G401.6 (cell line): Measurements from ENCODE around the gene ZNF135.

ENCODE experiments used
- FAIRE-seq: peaks from 2 replicates; lab custom pipeline; 2012; peaks lifted over from hg19 to GRCh38; lab: Jason Lieb, UNC

ZNF135 gene

GRCh38 chr19:58095328-58095727 lies 36.2 kb downstream of the ZNF135 start:
- FAIRE-seq = no peak

DNA sequence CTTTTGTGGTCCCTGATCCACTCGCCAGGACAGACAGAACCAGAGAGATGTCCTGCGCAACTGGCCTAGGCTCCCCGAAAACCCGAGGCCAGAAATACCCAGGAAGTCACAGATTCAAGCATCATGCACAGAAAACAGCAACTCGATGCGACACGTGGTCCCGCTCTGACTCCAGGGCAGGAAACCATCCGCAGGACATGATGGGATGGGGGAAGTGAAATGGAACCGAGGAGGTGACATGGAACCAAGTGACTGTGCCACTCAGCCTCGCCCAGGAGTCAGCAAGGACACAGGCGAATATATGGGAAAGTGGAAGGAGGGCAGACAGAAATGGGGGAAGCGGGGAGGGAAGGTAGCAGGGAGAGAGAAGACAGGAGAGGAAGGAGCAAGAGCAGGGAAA lies 37.8 kb downstream of the ZNF135 start:
- FAIRE-seq = no peak

DNA sequence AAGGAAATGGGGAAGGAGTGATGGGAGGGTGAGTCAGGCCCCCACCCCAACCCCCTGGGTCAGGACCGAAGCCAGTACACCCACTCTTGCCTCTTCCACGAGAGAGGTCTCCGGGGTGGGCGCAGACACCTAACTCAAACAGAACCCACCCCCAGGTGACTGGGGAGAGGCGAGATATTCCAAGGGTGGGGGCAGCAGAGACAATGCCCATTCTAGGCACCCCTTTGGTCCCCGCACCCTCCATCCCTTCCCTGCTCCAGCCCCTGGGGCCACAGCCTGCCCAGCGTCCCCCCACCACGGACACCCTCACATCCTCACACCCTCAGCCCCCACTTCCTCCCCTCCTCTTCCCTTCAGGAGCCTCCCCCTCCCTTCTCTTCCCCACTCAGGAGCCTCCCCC lies 38.3 kb downstream of the ZNF135 start:
- no peak for FAIRE-seq

DNA sequence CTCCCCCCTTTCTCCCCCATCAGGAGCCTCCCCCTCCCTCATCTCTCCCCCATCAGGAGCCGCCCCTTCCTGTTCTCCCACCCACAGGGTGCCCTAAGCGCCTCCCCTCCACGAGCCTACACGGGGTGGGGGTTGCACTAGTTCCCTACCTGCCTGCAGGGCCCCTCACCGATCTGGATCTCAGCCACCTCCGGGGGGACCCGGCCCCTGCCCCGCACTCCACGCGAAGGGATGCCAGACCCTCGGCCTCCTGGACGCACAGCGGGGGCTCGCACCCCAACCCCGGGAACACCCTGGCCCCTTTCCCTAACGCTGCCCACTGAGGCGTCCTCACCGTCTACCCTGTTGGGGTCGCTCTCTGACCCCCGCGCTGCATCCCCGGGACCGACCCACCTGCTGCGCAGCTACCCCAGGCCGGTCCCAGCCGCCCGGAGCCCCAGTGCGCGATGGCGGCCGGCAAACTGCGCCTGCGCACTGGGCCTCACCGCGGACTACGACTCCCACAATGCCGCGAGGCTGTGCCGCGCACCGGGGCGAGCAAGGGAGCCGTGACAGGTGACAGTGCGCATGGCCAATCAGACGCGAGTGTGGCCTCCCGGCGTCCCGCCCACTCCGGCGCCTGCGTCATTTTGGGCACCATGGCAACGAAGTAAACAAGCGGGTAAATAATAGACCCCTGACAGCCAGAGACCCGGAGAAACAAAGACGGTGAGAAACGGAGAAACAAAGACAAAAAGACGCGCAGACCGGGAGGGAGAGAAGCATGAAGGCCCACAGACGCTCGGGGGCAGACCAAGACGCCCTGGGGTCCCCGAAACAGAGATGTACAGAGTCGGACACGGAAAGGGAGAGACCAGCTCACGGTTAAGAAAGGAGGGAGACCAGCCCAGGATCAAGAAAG lies 38.9 kb downstream of the ZNF135 start, which contains the start of gene ZSCAN18:
ZSCAN18 (minus strand) TSS at position 451 of the 901 bp plus-strand sequence. CDS start 7,964 bp downstream, outside the sequence.
- peak; percentile 95 for FAIRE-seq

GRCh38 chr19:58098682-58098998 lies 39.6 kb downstream of the ZNF135 start:
- no peak for FAIRE-seq

- FAIRE-seq = no peak
Measured at GRCh38 chr19:58107778-58108545, 48.9 kb downstream of the ZNF135 start.

- no peak for FAIRE-seq
Measured at GRCh38 chr19:58108546-58108817, 49.4 kb downstream of the ZNF135 start.

- no peak for FAIRE-seq
Measured at GRCh38 chr19:58117841-58118575, 58.9 kb downstream of the ZNF135 start.

GRCh38 chr19:58118979-58119733 lies 60.1 kb downstream of the ZNF135 start:
- FAIRE-seq = no peak
